HCT116 (cell line): ENCODE results near the gene CACNA1C.

Experiments used
- POLR2AphosphoS5 ChIP-seq: IDR thresholded peaks from 2 replicates; pipeline ENCODE4 v1.6.1; 2011; ENCODE audit warnings: mild to moderate bottlenecking, low read depth, low read length, moderate library complexity
- SRF ChIP-seq: IDR thresholded peaks from 2 replicates; pipeline ENCODE4 v1.6.1; 2012; ENCODE audit warnings: low read depth
- TF ChIP-seq, protein P1 (sequence below): IDR thresholded peaks from 2 replicates; pipeline ENCODE4 v1.6.1; 2011; ENCODE audit warnings: mild to moderate bottlenecking, low read length, moderate library complexity; ENCODE audit not compliant: insufficient replicate concordance; ENCODE audit errors: extremely low read depth
- TF ChIP-seq, protein P2 (sequence below), 3 experiments: fragments of 200-600 bp in 1 of 3; sonication (generic) in 1 of 3; IDR thresholded peaks in 2 of 3; conservative IDR thresholded peaks in 1 of 3; 2 replicates each; pipeline ENCODE4 v1.5.1; 2012 to 2017; ENCODE audit warnings: low read depth in 2 of 3, low read length in 2 of 3, antibody characterized with exemption in 1 of 3, borderline replicate concordance in 1 of 3, control low read depth in 1 of 3, mild to moderate bottlenecking in 1 of 3, mixed read lengths in 1 of 3, mixed run types in 1 of 3, moderate library complexity in 1 of 3; ENCODE audit not compliant: insufficient read depth in 1 of 3

- TF ChIP-seq, protein P1, sequence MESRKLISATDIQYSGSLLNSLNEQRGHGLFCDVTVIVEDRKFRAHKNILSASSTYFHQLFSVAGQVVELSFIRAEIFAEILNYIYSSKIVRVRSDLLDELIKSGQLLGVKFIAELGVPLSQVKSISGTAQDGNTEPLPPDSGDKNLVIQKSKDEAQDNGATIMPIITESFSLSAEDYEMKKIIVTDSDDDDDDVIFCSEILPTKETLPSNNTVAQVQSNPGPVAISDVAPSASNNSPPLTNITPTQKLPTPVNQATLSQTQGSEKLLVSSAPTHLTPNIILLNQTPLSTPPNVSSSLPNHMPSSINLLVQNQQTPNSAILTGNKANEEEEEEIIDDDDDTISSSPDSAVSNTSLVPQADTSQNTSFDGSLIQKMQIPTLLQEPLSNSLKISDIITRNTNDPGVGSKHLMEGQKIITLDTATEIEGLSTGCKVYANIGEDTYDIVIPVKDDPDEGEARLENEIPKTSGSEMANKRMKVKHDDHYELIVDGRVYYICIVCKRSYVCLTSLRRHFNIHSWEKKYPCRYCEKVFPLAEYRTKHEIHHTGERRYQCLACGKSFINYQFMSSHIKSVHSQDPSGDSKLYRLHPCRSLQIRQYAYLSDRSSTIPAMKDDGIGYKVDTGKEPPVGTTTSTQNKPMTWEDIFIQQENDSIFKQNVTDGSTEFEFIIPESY = peak; percentile 37
- TF ChIP-seq POLR2AphosphoS5 (peak; percentile 81), SRF (peak; percentile 92)
- TF ChIP-seq, protein P2, sequence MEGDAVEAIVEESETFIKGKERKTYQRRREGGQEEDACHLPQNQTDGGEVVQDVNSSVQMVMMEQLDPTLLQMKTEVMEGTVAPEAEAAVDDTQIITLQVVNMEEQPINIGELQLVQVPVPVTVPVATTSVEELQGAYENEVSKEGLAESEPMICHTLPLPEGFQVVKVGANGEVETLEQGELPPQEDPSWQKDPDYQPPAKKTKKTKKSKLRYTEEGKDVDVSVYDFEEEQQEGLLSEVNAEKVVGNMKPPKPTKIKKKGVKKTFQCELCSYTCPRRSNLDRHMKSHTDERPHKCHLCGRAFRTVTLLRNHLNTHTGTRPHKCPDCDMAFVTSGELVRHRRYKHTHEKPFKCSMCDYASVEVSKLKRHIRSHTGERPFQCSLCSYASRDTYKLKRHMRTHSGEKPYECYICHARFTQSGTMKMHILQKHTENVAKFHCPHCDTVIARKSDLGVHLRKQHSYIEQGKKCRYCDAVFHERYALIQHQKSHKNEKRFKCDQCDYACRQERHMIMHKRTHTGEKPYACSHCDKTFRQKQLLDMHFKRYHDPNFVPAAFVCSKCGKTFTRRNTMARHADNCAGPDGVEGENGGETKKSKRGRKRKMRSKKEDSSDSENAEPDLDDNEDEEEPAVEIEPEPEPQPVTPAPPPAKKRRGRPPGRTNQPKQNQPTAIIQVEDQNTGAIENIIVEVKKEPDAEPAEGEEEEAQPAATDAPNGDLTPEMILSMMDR (IDR thresholded peaks at IDR 0.05 in 2 of 3, conservative IDR thresholded peaks at IDR 0.05 in 1 of 3; ENCODE audit: borderline replicate concordance in 1 of 3, insufficient read depth in 1 of 3, low read depth in 2 of 3, low read length in 2 of 3) = no peak
These were observed 48.5 kb upstream of the CACNA1C start, which contains the start of gene DCP1B for GRCh38 chr12:2004113-2004929.
